ENCODE measurements around the gene MROH2A. TPM values are rescaled to one million over a fixed set of nuclear protein-coding genes. Genes with fewer than 3 reads are reported as not detected.

MROH2A gene
- total RNA-seq, 4 donors from 2014 or later = 0.27 to 1.6 (median 0.35) TPM; not detected in 1

GRCh38 chr2:233799087-233799665 is 21.0 kb downstream of the MROH2A start:
- TF ChIP-seq POLR2A (IDR thresholded peaks at IDR 0.05) = no peak
- no peak for TF ChIP-seq CTCF (IDR thresholded peaks at IDR 0.05)
- DNase-seq = peak in 1 of 3 donors; percentile 20
- no peaks in the 10 kb centered on the region for H3K36me3 ChIP-seq
- H3K4me3 ChIP-seq = no peak overlapping the region
- no peaks in the 10 kb centered on the region for H3K9me3 ChIP-seq
- no peak overlapping the region for H3K27ac ChIP-seq
- H3K27me3 ChIP-seq = no peaks in the 10 kb centered on the region
- H3K4me1 ChIP-seq = no peaks in the 10 kb centered on the region

GRCh38 chr2:233799716-233800115 is 21.6 kb downstream of the MROH2A start:
- Histone ChIP-seq H3K27ac (no peak overlapping the region), H3K27me3 (no peaks in the 10 kb centered on the region), H3K4me1 (no peaks in the 10 kb centered on the region), H3K36me3 (no peaks in the 10 kb centered on the region), H3K4me3 (no peak overlapping the region), H3K9me3 (no peaks in the 10 kb centered on the region)
- TF ChIP-seq CTCF (IDR thresholded peaks at IDR 0.05) (no peak), POLR2A (IDR thresholded peaks at IDR 0.05) (no peak)
- DNase-seq = no peak

- no peak for TF ChIP-seq CTCF (IDR thresholded peaks at IDR 0.05)
- no peak for TF ChIP-seq POLR2A (IDR thresholded peaks at IDR 0.05)
- DNase-seq = no peak
- Histone ChIP-seq H3K4me3 (no peak overlapping the region), H3K9me3 (no peaks in the 10 kb centered on the region), H3K27ac (no peak overlapping the region), H3K27me3 (no peaks in the 10 kb centered on the region), H3K4me1 (no peaks in the 10 kb centered on the region), H3K36me3 (no peaks in the 10 kb centered on the region)
Measured at GRCh38 chr2:233800208-233800607, 22.1 kb downstream of the MROH2A start.

- DNase-seq = peak in 1 of 3 donors; percentile 21
- Histone ChIP-seq H3K36me3 (no peaks in the 10 kb centered on the region), H3K9me3 (no peaks in the 10 kb centered on the region), H3K4me3 (no peak overlapping the region), H3K27ac (no peak overlapping the region), H3K4me1 (no peaks in the 10 kb centered on the region), H3K27me3 (no peaks in the 10 kb centered on the region)
- no peak for TF ChIP-seq POLR2A (IDR thresholded peaks at IDR 0.05)
- no peak for TF ChIP-seq CTCF (IDR thresholded peaks at IDR 0.05)
Measured at GRCh38 chr2:233801357-233802131, 23.4 kb downstream of the MROH2A start.

- Histone ChIP-seq H3K9me3 (no peaks in the 10 kb centered on the region), H3K36me3 (no peaks in the 10 kb centered on the region), H3K27me3 (no peaks in the 10 kb centered on the region), H3K27ac (no peak overlapping the region), H3K4me3 (no peak overlapping the region), H3K4me1 (no peaks in the 10 kb centered on the region)
- peak in 1 of 3 donors; percentile 20 for DNase-seq
- no peak for TF ChIP-seq CTCF (IDR thresholded peaks at IDR 0.05)
- TF ChIP-seq POLR2A (IDR thresholded peaks at IDR 0.05) = no peak
Measured at GRCh38 chr2:233802132-233802815, 24.1 kb downstream of the MROH2A start.
